ENCODE results near the gene NPY5R.

NPY5R gene

GRCh38 chr4:163372029-163372428, 28.3 kb downstream of the NPY5R start:
- no peak overlapping the region for H3K4me3 ChIP-seq (ENCODE audit: low read depth in 1 of 2, low read length in 1 of 2)
- H3K9me3 ChIP-seq, result no peaks in the 10 kb centered on the region
- TF ChIP-seq CTCF (IDR thresholded peaks at IDR 0.05), result no peak
- H3K36me3 ChIP-seq, result no peaks in the 10 kb centered on the region
- H3K27ac ChIP-seq, result no peak overlapping the region
- no peaks in the 10 kb centered on the region for H3K4me1 ChIP-seq (ENCODE audit: control insufficient read depth in 1 of 2, insufficient read depth in 1 of 2, low read depth in 1 of 2, low read length in 1 of 2)
- no peaks in the 10 kb centered on the region for H3K27me3 ChIP-seq

- no peak overlapping the region for H3K4me3 ChIP-seq (ENCODE audit: low read depth in 1 of 2, low read length in 1 of 2)
- H3K27me3 ChIP-seq, result no peaks in the 10 kb centered on the region
- no peaks in the 10 kb centered on the region for H3K9me3 ChIP-seq
- H3K27ac ChIP-seq, result no peak overlapping the region
- no peak for TF ChIP-seq CTCF (IDR thresholded peaks at IDR 0.05)
- no peaks in the 10 kb centered on the region for H3K36me3 ChIP-seq
- no peaks in the 10 kb centered on the region for H3K4me1 ChIP-seq (ENCODE audit: control insufficient read depth in 1 of 2, insufficient read depth in 1 of 2, low read depth in 1 of 2, low read length in 1 of 2)
Measured at GRCh38 chr4:163378661-163379060, 35.0 kb downstream of the NPY5R start.

GRCh38 chr4:163380703-163381102, 37.0 kb downstream of the NPY5R start:
- no peak overlapping the region for H3K4me3 ChIP-seq (ENCODE audit: low read depth in 1 of 2, low read length in 1 of 2)
- H3K27ac ChIP-seq, result no peak overlapping the region
- no peaks in the 10 kb centered on the region for H3K9me3 ChIP-seq
- TF ChIP-seq CTCF (IDR thresholded peaks at IDR 0.05), result no peak
- H3K36me3 ChIP-seq, result no peaks in the 10 kb centered on the region
- H3K27me3 ChIP-seq, result no peaks in the 10 kb centered on the region
- no peaks in the 10 kb centered on the region for H3K4me1 ChIP-seq (ENCODE audit: control insufficient read depth in 1 of 2, insufficient read depth in 1 of 2, low read depth in 1 of 2, low read length in 1 of 2)

GRCh38 chr4:163382178-163382869, 38.6 kb downstream of the NPY5R start:
- H3K4me1 ChIP-seq (ENCODE audit: control insufficient read depth in 1 of 2, insufficient read depth in 1 of 2, low read depth in 1 of 2, low read length in 1 of 2), result no peaks in the 10 kb centered on the region
- H3K36me3 ChIP-seq, result no peaks in the 10 kb centered on the region
- no peak overlapping the region for H3K27ac ChIP-seq
- no peak for TF ChIP-seq CTCF (IDR thresholded peaks at IDR 0.05)
- no peaks in the 10 kb centered on the region for H3K9me3 ChIP-seq
- no peak overlapping the region for H3K4me3 ChIP-seq (ENCODE audit: low read depth in 1 of 2, low read length in 1 of 2)
- no peaks in the 10 kb centered on the region for H3K27me3 ChIP-seq

GRCh38 chr4:163384434-163384833, 40.7 kb downstream of the NPY5R start:
- H3K36me3 ChIP-seq, result no peaks in the 10 kb centered on the region
- H3K27me3 ChIP-seq, result no peaks in the 10 kb centered on the region
- H3K4me1 ChIP-seq (ENCODE audit: control insufficient read depth in 1 of 2, insufficient read depth in 1 of 2, low read depth in 1 of 2, low read length in 1 of 2), result no peaks in the 10 kb centered on the region
- H3K4me3 ChIP-seq (ENCODE audit: low read depth in 1 of 2, low read length in 1 of 2), result no peak overlapping the region
- no peak overlapping the region for H3K27ac ChIP-seq
- TF ChIP-seq CTCF (IDR thresholded peaks at IDR 0.05), result no peak
- no peaks in the 10 kb centered on the region for H3K9me3 ChIP-seq

Data from neutrophil (primary cell).